ENCODE data around the gene DDX17. TPM values are rescaled to one million over a fixed set of nuclear protein-coding genes. Genes with fewer than 3 reads are reported as not detected.

The DDX17 gene
- polyA plus RNA-seq: 49.6 and 55.8 TPM in 2 replicates

DNA sequence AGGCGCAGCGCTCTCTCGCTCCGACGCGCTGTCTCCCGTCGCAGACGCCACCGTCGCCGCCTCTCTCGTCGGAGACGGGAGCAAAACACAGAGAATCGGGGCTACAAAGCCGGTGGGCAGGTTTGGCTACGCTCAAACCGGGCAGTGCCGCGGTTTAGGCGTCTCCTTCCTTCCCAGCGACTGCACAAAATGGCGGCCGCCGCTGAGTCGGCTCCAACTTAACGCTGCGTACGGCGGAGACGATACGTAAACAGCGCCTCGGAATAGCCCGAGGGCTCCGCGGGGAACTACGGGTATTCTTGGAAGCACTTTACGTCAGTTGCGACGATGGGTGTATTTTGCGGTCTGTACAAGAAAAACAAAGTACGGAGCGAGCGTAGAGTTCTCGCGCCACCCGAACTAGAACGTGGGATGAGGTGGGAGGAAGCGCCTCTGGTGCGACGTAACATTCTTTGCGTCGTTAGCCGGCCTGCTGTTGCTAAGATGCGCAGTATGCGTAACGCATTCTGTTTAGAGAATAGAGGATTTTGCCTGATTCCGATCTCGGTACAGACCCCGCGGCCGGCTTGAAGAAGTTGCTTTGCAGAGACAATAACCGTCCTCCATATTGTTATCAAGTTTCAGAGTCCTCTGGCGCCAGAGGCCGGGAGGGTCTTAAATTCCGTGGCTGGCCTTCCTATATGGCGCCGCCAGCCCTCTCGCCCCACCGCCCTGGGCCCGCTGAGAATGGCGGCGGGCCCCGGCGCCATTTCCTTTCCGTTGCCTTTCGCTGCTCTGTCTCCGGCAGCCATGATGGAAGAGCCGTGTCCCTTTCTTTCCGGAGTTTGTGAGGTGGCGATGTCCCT is at the start of gene DDX17:
Gene DDX17 (minus strand): TSS at position 194 of the 845 bp plus-strand sequence.

DNA sequence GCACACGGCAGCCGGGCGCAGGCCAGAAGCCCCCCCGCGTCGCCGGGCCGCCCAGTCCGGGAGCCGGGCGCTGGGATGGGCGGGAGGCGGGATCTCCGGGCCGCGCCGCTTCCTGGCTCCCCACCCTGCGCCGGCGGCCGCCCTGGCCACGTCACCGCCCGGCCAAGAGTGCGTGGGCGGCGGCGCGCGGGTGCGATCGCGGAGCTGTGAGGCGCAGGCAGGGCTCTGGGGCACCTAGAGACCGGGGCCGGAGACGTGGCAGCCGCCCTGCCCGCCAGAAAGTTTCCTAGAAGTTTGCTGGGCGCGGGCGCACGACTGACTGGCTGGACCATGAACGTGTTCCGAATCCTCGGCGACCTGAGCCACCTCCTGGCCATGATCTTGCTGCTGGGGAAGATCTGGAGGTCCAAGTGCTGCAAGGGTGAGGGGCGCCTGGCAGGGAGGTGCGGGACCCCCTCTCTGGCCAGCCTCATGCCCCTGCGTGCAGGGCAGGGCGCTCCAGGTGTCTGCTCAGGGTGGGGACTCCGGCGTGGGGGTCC is 38.1 kb downstream of the DDX17 start, which contains the start of gene KDELR3:
Gene KDELR3 (plus strand): TSS at position 193 of the 539 bp plus-strand sequence. CDS start 138 bp downstream, at position 331.

DNA sequence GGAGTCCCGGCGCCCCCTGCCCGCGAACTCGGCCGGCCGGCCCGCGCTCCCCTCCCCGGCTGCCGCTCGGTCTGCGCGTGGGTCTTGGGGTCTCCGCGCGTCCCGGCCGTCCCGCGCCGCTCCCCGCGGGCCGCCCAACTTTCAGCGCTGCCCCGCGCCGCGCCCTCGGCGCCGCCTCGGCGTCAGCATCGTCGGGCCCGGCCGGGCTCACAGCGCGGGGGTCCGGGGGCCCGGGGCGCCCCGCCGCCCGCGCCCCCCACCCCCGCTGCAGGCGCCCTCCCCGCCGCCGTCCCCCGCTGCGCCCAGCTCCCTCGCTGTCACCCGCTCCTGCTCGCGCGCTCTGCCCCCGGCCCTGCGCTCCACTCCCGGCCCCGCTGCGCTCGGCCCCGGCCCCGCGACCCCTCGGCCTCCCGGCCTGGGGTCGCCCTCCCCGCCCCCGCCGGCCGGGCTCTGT is 51.0 kb downstream of the DDX17 start, which contains the start of gene KCNJ4:
Gene KCNJ4 (minus strand): TSS at position 124 of the 454 bp plus-strand sequence. CDS start 27,067 bp downstream, outside the sequence.

Other genes with a start within 250 kb of the DDX17 start
- 15.5 and 24.6 TPM in 2 replicates for gene TMEM184B, start 233.3 kb downstream of the DDX17 start, polyA plus RNA-seq
- 7.1 and 9.3 TPM in 2 replicates for gene CSNK1E, start 188.9 kb downstream of the DDX17 start, polyA plus RNA-seq
- not detected in 2 replicates for gene KCNJ4, start 51.1 kb downstream of the DDX17 start, polyA plus RNA-seq
- 0.45 and 0.77 TPM in 2 replicates for gene KDELR3, start 38.2 kb downstream of the DDX17 start, polyA plus RNA-seq
- 0.23 TPM in 1 of 2 replicates, not detected in the other for gene DMC1, start 63.9 kb upstream of the DDX17 start, polyA plus RNA-seq
- gene FAM227A, start 150.1 kb upstream of the DDX17 start, polyA plus RNA-seq: 0.07 and 0.93 TPM in 2 replicates
- 25.2 and 30.7 TPM in 2 replicates for gene CBY1, start 150.3 kb upstream of the DDX17 start, polyA plus RNA-seq
- gene TOMM22, start 175.6 kb upstream of the DDX17 start, polyA plus RNA-seq: 90.9 and 96.0 TPM in 2 replicates
- gene JOSD1, start 194.6 kb upstream of the DDX17 start, polyA plus RNA-seq: 2.6 and 6.2 TPM in 2 replicates
- 0.63 and 1.3 TPM in 2 replicates for gene GTPBP1, start 199.6 kb upstream of the DDX17 start, polyA plus RNA-seq
- gene SUN2, start 249.7 kb upstream of the DDX17 start, polyA plus RNA-seq: 0.22 and 0.24 TPM in 2 replicates

Measured in Purkinje cell (primary cell).